ENCODE measurements around the gene MINDY4. TPM values are rescaled to one million over a fixed set of nuclear protein-coding genes. Genes with fewer than 3 reads are reported as not detected.

MINDY4 gene
- total and polyA plus RNA-seq, 2 of the 4 experiments (the other 2 are of a cell fraction), result 1.8 to 3.6 TPM

GRCh38 chr7:30722187-30722586, 49.0 kb upstream of the MINDY4 start:
- ATAC-seq (ENCODE audit: low read depth) (no peak), DNase-seq (no peak)
- Histone ChIP-seq H3K9ac (ENCODE audit: low read depth, low read length) (no peak overlapping the region), H3K4ac (ENCODE audit: low read depth, low read length) (no peak overlapping the region), H3K9me3 (ENCODE audit: control insufficient read depth, insufficient read depth, low read length) (peaks cover 8% of the 10 kb centered on the region), H2AFZ (replicated peaks; ENCODE audit: low read length, poor library complexity) (no peak overlapping the region), H3K4me3 (ENCODE audit: insufficient read depth, low read depth, low read length) (no peak overlapping the region), H3K56ac (ENCODE audit: extremely low read depth, insufficient read depth, low read length) (no peak overlapping the region), H2BK20ac (ENCODE audit: low read depth, low read length) (no peak overlapping the region), H3K14ac (replicated peaks; ENCODE audit: low read depth, low read length) (no peak overlapping the region), H2AK9ac (replicated peaks; ENCODE audit: low read depth, low read length, poor library complexity) (no peak overlapping the region), H2BK5ac (ENCODE audit: low read depth, low read length, poor library complexity, severe bottlenecking) (no peak overlapping the region), H3K27me3 (ENCODE audit: control insufficient read depth, insufficient read depth, low read length) (peaks cover 36% of the 10 kb centered on the region), H3K27ac (ENCODE audit: insufficient read depth, low read length) (no peak overlapping the region), H4K8ac (ENCODE audit: low read depth in 2 of 2, low read length in 2 of 2) (no peak overlapping the region), H3K23ac (ENCODE audit: low read depth, low read length) (no peak overlapping the region), H4K20me1 (ENCODE audit: insufficient read depth, low read length) (no peaks in the 10 kb centered on the region), H3K18ac (ENCODE audit: low read depth, low read length) (no peak overlapping the region), H3K9me1 (ENCODE audit: insufficient read depth, low read length) (no peaks in the 10 kb centered on the region), H2BK15ac (ENCODE audit: low read depth, low read length) (no peak overlapping the region), H3K4me2 (ENCODE audit: low read depth, low read length) (no peak overlapping the region), H3K36me3 (ENCODE audit: control insufficient read depth, insufficient read depth, low read length) (no peaks in the 10 kb centered on the region), H3K79me1 (ENCODE audit: low read depth in 1 of 2, low read length in 2 of 2) (no peaks in the 10 kb centered on the region), H4K5ac (ENCODE audit: low read depth, low read length) (no peak overlapping the region), H2BK120ac (ENCODE audit: low read depth, low read length) (no peak overlapping the region), H3K4me1 (ENCODE audit: control insufficient read depth, insufficient read depth, low read length) (no peaks in the 10 kb centered on the region), H4K91ac (ENCODE audit: insufficient read depth, low read depth, low read length) (no peak overlapping the region), H2AK5ac (ENCODE audit: low read depth, low read length) (no peak overlapping the region)
- WGBS, 2 experiments (ENCODE audit: extremely low coverage in 2 of 2, insufficient read length in 1 of 2), result no CpG with 5 or more reads among the region's 2 CpGs
- no TSS peak for BruUV-seq (replicated peaks)
- in situ Hi-C loops (cut with MboI; ENCODE audit: low sequenced_read_pairs) (no loop called here), intact Hi-C loops (cut with micrococcal nuclease) (no loop called here), dilution Hi-C loops (cut with HindIII; ENCODE audit: low sequenced_read_pairs, unreplicated experiment) (no loop called here)
- CTCF ChIA-PET, result no interaction called here
- TF ChIP-seq NFE2L2 (IDR thresholded peaks at IDR 0.05; ENCODE audit: low read depth, low read length) (no peak), ELK1 (IDR thresholded peaks at IDR 0.05; ENCODE audit: borderline replicate concordance, low read depth, low read length) (no peak), FOS (IDR thresholded peaks at IDR 0.05; ENCODE audit: low read depth, low read length) (no peak)
- POLR2A ChIA-PET (ENCODE audit: unreplicated experiment), result no interaction called here

All from IMR-90 (cell line).